Anterior cingulate cortex (tissue), 58 donors: ENCODE data around the gene NECAB3.
A peak's percentile ranks its signal among the peaks of the same experiment; 100 is the strongest.
"Not testable (repeated sequence)": the region's sequence is repeated elsewhere in the genome, so short reads cannot be mapped to it uniquely, and the experiment has no call there.

Experiments used
- DNase-seq, 58 donors: peaks; one replicate each; lab custom pipeline; 2025; lab: John Stamatoyannopoulos, UW

The NECAB3 gene

GRCh38 chr20:33674294-33675135, at the start of gene NECAB3:
Gene NECAB3, minus strand, starts transcription at chr20:33674428. Its CDS starts 76 bp downstream, at chr20:33674352.
- peak in 53 of 58 donors; percentile 40 to 83 (median 69) for DNase-seq

DNA sequence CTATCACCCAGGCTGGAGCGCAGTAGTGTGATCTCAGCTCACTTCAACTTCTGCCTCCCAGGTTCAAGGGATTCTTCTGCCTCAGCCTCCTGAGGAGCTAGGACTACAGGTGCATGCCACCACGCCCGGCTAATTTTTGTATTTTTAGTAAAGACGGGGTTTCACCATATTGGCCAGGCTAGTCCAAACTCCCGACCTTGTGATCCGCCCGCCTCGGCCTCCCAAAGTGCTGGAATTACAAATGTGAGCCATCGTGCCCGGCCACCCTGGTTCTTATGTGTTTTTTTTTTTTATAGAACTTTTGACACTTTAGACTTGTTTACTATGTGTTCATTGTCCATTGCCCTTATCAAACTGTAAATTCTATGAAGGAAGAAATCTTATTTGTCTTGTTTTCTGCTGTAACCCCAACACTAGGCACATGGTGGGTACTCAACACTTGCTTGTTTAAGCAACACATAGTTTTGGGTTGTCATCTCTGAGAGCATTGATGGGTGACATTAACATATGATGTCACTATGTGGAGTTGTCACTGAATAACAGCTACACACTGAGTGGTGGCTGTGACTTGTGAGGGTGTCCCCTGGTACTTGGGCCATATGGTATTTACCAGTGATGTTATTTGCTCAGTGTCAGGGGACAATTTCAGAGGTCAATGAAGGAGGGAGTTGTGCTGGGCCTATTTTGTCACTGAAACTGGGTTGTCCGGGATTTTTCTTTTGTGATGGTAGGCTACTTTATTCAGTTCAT, 47.3 kb upstream of the NECAB3 start:
- no peak for DNase-seq

DNA sequence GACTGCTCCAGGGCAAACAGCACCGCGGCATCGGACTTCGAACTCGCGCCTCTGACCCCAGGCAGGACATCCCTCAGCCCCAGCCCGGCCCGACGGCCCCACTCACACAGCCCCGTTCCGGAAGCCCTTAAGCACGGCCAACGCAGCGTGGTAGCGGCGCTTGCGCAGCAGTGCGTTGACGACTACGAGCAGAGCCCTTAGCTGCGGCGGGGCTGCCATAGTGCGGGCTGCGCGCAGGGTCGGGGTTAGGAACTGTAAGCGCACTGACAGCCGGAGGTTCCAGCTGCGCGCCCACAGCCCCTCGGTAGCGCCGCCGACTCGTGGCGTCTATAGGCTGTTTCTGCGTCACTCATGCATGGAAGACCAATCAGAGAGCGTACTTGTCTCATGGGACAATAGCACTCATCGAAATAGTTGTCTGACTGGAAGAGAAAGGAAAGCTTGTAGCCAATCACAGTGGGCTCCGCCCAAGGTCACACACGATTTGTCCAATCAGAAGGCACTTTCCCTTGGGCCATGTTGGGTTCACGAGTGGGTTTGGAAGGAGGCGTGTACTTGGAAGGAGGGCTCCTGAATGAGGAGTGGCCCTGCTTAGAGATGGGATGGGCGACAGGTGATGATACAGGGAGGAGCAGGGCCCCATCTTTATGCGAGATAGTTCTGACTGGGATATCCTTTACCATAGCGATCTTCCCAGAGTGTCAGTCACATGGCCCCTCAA, 45.9 kb upstream of the NECAB3 start, which contains the start of gene PXMP4:
PXMP4 (minus strand) TSS at position 322 of the 721 bp plus-strand sequence; CDS start at position 219, 103 bp downstream.
- peak; percentile 67 to 98 (median 93) for DNase-seq

GRCh38 chr20:33719277-33719988, 45.2 kb upstream of the NECAB3 start:
- peak in 1 of 58 donors; percentile 35 for DNase-seq

GRCh38 chr20:33716498-33716897, 42.3 kb upstream of the NECAB3 start:
- DNase-seq = no peak

GRCh38 chr20:33713865-33714367, 39.7 kb upstream of the NECAB3 start:
- DNase-seq = no peak

- no peak for DNase-seq
Measured at GRCh38 chr20:33711446-33711738, 37.2 kb upstream of the NECAB3 start.

DNA sequence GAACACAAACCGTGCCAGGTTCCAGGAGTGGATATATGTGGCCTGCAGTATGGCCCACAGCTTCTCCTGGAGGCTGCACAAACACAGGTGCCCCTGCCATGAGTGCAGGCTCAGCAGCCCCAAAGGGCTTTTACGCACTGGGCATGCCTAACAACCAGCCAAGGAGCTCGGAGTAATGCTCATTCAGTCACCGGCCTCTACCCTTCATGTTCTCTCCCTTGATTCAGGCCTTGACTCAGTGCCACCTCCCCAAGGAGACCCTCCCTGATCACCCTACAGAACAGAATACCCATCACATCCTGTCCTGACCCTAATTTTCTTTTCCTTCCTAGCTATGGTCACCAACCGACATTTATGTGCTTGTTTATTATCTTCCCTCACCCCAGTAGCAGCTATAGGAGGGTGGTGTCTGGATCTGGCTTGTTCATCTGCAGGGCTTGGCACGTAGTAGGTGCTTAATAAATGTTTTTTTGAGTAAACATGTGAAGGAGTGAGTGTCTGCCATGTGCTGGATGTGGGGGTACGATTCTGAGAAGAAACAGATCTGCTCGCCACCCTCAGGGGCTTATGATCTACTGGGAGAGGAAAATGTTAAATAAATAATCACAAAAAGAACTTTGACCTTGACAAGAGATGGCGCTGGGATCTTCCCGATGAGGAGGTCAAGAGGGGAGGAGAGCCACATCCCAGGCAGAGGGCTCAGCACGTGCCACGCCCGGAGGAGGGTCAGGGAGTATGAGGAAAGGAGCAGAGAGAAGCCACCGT, 36.6 kb upstream of the NECAB3 start:
- DNase-seq = no peak

- DNase-seq = no peak
Measured at GRCh38 chr20:33709905-33710541, 35.8 kb upstream of the NECAB3 start.

- DNase-seq = no peak
Measured at GRCh38 chr20:33709398-33709797, 35.2 kb upstream of the NECAB3 start.

- DNase-seq = no peak
Measured at GRCh38 chr20:33707668-33708067, 33.4 kb upstream of the NECAB3 start.

DNA sequence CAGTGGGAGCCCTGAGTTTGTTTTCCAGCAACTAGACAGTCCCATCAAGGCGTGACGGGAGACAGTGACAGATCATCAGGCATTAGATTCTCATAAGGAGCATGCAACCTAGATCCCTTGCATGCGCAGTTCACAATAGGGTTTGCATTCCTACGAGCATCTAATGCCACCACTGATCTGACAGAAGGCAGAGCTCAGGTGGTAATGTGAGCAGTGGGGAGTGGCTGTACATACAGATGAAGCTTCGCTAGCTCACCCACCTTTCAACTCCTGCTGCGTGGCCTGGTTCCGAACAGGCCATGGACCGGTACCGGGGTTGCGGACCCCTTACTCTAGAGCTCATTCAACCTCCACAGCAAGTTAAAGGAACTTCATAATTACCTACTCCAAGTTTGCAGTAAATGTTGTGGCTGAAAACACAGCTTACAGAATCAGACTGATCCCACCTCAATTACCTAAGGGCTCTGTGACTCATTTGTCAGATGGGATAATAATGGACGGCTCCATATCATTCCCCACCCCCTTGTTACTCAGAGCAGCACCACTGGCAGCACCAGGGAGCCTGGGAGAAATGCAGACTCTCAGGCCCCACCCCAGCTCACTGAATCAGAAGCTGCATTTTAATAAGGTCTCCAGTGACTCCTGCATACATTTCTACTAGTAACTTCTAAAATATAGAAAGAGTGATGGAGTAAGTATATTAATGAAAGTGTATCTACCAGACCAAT, 30.1 kb upstream of the NECAB3 start:
- DNase-seq = no peak

DNA sequence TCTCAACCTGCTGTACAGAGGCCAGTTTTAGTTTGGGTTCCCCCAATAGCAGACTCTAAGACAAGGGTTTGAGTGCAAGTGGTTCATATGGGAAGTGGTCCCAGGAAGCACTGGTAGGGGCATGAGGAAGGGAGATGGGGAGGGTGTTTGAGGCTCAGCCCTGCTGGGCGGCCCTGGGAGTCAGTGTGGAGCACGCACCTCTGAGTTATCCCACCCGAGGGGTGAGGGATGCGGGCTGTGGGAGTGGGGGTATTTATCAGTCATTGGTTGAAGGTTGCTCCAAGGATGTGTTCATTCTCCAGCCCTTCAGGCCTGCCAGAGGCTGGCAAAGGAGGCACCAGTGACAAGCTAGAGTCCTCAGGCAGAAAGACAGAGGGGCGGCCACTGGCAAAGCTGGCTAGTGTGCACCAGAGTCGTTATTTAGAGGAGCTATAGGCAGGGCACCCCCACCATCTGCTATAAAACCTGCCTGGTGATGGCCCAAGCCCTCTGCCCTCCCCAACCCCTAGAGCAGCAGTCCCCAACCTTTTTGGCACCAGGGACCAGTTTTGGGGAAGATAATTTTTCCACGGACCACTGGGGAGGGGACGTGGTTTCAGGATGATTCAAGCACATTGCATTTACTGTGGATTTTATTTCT, 29.4 kb upstream of the NECAB3 start:
- no peak for DNase-seq

DNA sequence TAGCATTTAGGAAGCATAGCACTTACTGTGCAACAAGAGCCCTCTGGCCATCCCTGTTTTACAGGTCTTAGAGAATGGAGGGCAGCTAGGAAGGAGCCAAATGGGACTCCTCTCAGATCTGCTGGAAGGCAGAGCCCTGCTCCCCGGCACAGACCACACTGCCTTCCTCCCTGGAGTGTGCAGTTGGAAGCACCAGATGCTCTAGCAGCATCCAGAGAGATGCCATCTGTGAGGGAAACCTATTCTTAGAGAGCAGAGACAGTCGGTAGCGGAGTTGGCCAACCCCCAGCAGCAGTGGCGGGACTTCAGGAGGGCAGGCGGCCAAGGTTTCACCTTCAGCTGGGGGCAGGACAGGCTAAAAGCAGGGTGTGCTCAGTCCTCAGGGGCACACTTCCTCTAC, 28.6 kb upstream of the NECAB3 start:
- peak in 45 of 58 donors; percentile 6 to 84 (median 39) for DNase-seq

GRCh38 chr20:33701629-33702450, 27.6 kb upstream of the NECAB3 start:
- peak in 1 of 58 donors; percentile 17 for DNase-seq

GRCh38 chr20:33700696-33701441, 26.6 kb upstream of the NECAB3 start:
- DNase-seq = not testable (repeated sequence)
